ENCODE measurements around the gene C10orf62. TPM values are rescaled to one million over a fixed set of nuclear protein-coding genes. Genes with fewer than 3 reads are reported as not detected.

C10orf62 gene
- total and polyA plus RNA-seq, 5 donors from 2014 or later = not detected

- no peaks in the 10 kb centered on the region for H3K9me3 ChIP-seq (ENCODE audit: control insufficient read depth in 2 of 2, low read length in 2 of 2)
- Mint-ChIP-seq H3K27ac (peak overlapping the region in 1 of 3 donors; percentile 41), H3K27me3 (no peaks in the 10 kb centered on the region)
These were observed 6.9 kb downstream of the C10orf62 start for GRCh38 chr10:97596101-97597082.

GRCh38 chr10:97597778-97598177 lies 8.3 kb downstream of the C10orf62 start:
- peaks cover 0 to 5% (median 0%) of the 10 kb centered on the region in 4 donors for H3K4me1 Mint-ChIP-seq
- H3K4me3 Mint-ChIP-seq = no peak overlapping the region
- H3K27ac Mint-ChIP-seq = peak overlapping the region in 1 of 3 donors; percentile 16
- H3K27me3 Mint-ChIP-seq = no peaks in the 10 kb centered on the region
- no peaks in the 10 kb centered on the region for H3K9me3 ChIP-seq (ENCODE audit: control insufficient read depth in 2 of 2, low read length in 2 of 2)
- H3K36me3 Mint-ChIP-seq = no peaks in the 10 kb centered on the region
- DNase-seq (no peak), ATAC-seq (ENCODE audit: low read depth in 2 of 2) (no peak)
- no peaks in the 10 kb centered on the region for H3K4me1 ChIP-seq (ENCODE audit: control insufficient read depth, insufficient read depth, low read length, poor library complexity, severe bottlenecking)
- no peaks in the 10 kb centered on the region for H3K36me3 ChIP-seq (ENCODE audit: control insufficient read depth, insufficient read depth, low read length)
- H3K9me3 Mint-ChIP-seq = peaks cover 0 to 1% (median 0%) of the 10 kb centered on the region in 7 donors
- no peaks in the 10 kb centered on the region for H3K27me3 ChIP-seq (ENCODE audit: control insufficient read depth, insufficient read depth, low read length)
- no peak overlapping the region for H3K27ac ChIP-seq (ENCODE audit: insufficient read depth, low read length, poor library complexity, severe bottlenecking)
- H3K4me3 ChIP-seq (ENCODE audit: low read depth, low read length) = no peak overlapping the region

More at GRCh38 chr10:97596101-97597082, 6.9 kb downstream of the C10orf62 start:
- DNase-seq = no peak
- Histone ChIP-seq H3K36me3 (ENCODE audit: control insufficient read depth, insufficient read depth, low read length) (no peaks in the 10 kb centered on the region), H3K27me3 (ENCODE audit: control insufficient read depth, insufficient read depth, low read length) (no peaks in the 10 kb centered on the region), H3K4me1 (ENCODE audit: control insufficient read depth, insufficient read depth, low read length, poor library complexity, severe bottlenecking) (no peaks in the 10 kb centered on the region), H3K27ac (ENCODE audit: insufficient read depth, low read length, poor library complexity, severe bottlenecking) (no peak overlapping the region), H3K4me3 (ENCODE audit: low read depth, low read length) (no peak overlapping the region)
- Mint-ChIP-seq H3K4me1 (peaks cover 0 to 5% (median 0%) of the 10 kb centered on the region in 4 donors), H3K9me3 (peaks cover 0 to 1% (median 0%) of the 10 kb centered on the region in 7 donors), H3K4me3 (no peak overlapping the region), H3K36me3 (no peaks in the 10 kb centered on the region)
- no peak for ATAC-seq (ENCODE audit: low read depth in 2 of 2)

DNA sequence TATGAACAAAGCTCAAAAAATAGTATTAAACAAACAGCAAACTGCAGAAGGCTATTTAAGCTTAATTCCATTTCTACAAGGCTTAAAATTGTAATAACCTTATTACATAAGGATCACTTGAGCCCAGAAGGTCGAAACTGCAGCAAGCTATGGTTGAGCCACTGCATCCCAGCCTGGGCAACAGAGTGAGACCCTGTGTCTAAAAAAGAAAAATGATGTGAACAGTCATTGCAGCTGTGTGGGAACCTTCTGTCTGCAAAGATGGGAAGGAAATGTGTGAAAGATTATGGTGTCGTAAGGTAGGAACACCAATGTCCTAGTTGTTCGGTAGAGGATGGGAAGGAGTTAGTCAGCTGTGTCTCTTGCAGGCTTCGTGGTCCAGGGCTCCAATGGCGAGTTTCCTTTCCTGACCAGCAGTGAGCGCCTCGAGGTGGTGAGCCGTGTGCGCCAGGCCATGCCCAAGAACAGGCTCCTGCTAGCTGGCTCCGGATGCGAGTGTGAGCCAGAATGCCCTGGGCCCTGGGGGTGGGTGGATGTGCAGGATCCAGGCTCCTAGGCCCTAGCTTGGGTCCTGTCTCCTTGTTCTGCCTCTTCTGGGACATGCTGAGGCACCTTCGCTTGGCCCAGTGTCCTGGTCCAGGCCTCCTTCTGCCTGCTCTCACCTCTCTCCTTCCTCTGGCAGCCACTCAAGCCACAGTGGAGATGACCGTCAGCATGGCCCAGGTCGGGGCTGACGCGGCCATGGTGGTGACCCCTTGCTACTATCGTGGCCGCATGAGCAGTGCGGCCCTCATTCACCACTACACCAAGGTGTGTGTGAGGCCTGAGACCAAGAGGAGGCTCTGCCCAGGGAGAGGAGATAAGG lies 9.1 kb downstream of the C10orf62 start:
- Histone ChIP-seq H3K9me3 (ENCODE audit: control insufficient read depth in 2 of 2, low read length in 2 of 2) (no peaks in the 10 kb centered on the region), H3K27me3 (ENCODE audit: control insufficient read depth, insufficient read depth, low read length) (no peaks in the 10 kb centered on the region), H3K27ac (ENCODE audit: insufficient read depth, low read length, poor library complexity, severe bottlenecking) (no peak overlapping the region), H3K4me1 (ENCODE audit: control insufficient read depth, insufficient read depth, low read length, poor library complexity, severe bottlenecking) (no peaks in the 10 kb centered on the region), H3K4me3 (ENCODE audit: low read depth, low read length) (no peak overlapping the region), H3K36me3 (ENCODE audit: control insufficient read depth, insufficient read depth, low read length) (no peaks in the 10 kb centered on the region)
- no peak for ATAC-seq (ENCODE audit: low read depth in 2 of 2)
- Mint-ChIP-seq H3K36me3 (no peaks in the 10 kb centered on the region), H3K9me3 (peaks cover 0 to 1% (median 0%) of the 10 kb centered on the region in 7 donors), H3K4me3 (no peak overlapping the region), H3K4me1 (peaks cover 0 to 5% (median 0%) of the 10 kb centered on the region in 4 donors), H3K27me3 (no peaks in the 10 kb centered on the region), H3K27ac (no peak overlapping the region)
- no peak for DNase-seq

GRCh38 chr10:97599272-97599619 lies 9.7 kb downstream of the C10orf62 start:
- Histone ChIP-seq H3K4me1 (ENCODE audit: control insufficient read depth, insufficient read depth, low read length, poor library complexity, severe bottlenecking) (no peaks in the 10 kb centered on the region), H3K9me3 (ENCODE audit: control insufficient read depth in 2 of 2, low read length in 2 of 2) (no peaks in the 10 kb centered on the region), H3K27me3 (ENCODE audit: control insufficient read depth, insufficient read depth, low read length) (no peaks in the 10 kb centered on the region), H3K4me3 (ENCODE audit: low read depth, low read length) (no peak overlapping the region), H3K36me3 (ENCODE audit: control insufficient read depth, insufficient read depth, low read length) (no peaks in the 10 kb centered on the region), H3K27ac (ENCODE audit: insufficient read depth, low read length, poor library complexity, severe bottlenecking) (no peak overlapping the region)
- H3K27ac Mint-ChIP-seq = peak overlapping the region in 1 of 3 donors; percentile 15
- H3K36me3 Mint-ChIP-seq = no peaks in the 10 kb centered on the region
- H3K9me3 Mint-ChIP-seq = peaks cover 0 to 1% (median 0%) of the 10 kb centered on the region in 7 donors
- ATAC-seq (ENCODE audit: low read depth in 2 of 2) (no peak), DNase-seq (no peak)
- H3K4me1 Mint-ChIP-seq = peaks cover 0 to 5% (median 0%) of the 10 kb centered on the region in 4 donors
- no peaks in the 10 kb centered on the region for H3K27me3 Mint-ChIP-seq
- H3K4me3 Mint-ChIP-seq = no peak overlapping the region

DNA sequence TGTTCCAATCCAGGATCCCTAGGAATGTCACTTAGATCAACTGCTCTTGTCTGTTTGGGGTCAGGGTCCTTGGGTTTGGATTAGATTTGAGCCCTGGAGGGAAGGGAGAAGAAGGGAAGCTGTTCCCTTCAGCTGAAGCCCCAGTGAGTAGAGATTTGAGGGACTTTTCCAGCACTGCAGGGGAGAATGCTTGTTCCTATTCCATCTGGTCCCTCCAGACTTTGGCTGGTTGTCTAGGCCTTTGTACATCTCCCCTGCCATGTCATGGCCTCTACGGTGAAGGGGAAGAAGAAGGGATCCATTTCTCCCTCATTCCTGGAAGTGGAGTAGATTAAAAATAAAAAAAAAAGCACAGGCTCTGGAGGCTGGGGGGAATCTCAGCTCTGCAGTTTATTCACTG lies 11.1 kb downstream of the C10orf62 start:
- ATAC-seq (ENCODE audit: low read depth in 2 of 2) (no peak), DNase-seq (no peak)
- Histone ChIP-seq H3K27me3 (ENCODE audit: control insufficient read depth, insufficient read depth, low read length) (no peaks in the 10 kb centered on the region), H3K4me1 (ENCODE audit: control insufficient read depth, insufficient read depth, low read length, poor library complexity, severe bottlenecking) (no peaks in the 10 kb centered on the region), H3K36me3 (ENCODE audit: control insufficient read depth, insufficient read depth, low read length) (no peaks in the 10 kb centered on the region), H3K4me3 (ENCODE audit: low read depth, low read length) (no peak overlapping the region), H3K27ac (ENCODE audit: insufficient read depth, low read length, poor library complexity, severe bottlenecking) (no peak overlapping the region), H3K9me3 (ENCODE audit: control insufficient read depth in 2 of 2, low read length in 2 of 2) (no peaks in the 10 kb centered on the region)
- no peak overlapping the region for H3K27ac Mint-ChIP-seq
- H3K36me3 Mint-ChIP-seq = no peaks in the 10 kb centered on the region
- peaks cover 0 to 1% (median 0%) of the 10 kb centered on the region in 7 donors for H3K9me3 Mint-ChIP-seq
- peaks cover 3% of the 10 kb centered on the region for H3K27me3 Mint-ChIP-seq
- no peak overlapping the region for H3K4me3 Mint-ChIP-seq
- peaks cover 0 to 4% (median 0%) of the 10 kb centered on the region in 4 donors for H3K4me1 Mint-ChIP-seq

- H3K4me3 ChIP-seq (ENCODE audit: low read depth, low read length) = no peak overlapping the region
- H3K27ac ChIP-seq (ENCODE audit: insufficient read depth, low read length, poor library complexity, severe bottlenecking) = no peak overlapping the region
- H3K36me3 Mint-ChIP-seq = no peaks in the 10 kb centered on the region
- DNase-seq = no peak
- H3K9me3 Mint-ChIP-seq = peaks cover 0 to 1% (median 0%) of the 10 kb centered on the region in 7 donors
- no peak overlapping the region for H3K4me3 Mint-ChIP-seq
- H3K4me1 ChIP-seq (ENCODE audit: control insufficient read depth, insufficient read depth, low read length, poor library complexity, severe bottlenecking) = no peaks in the 10 kb centered on the region
- no peaks in the 10 kb centered on the region for H3K4me1 Mint-ChIP-seq
- H3K27me3 Mint-ChIP-seq = peaks cover 4% of the 10 kb centered on the region
- no peaks in the 10 kb centered on the region for H3K27me3 ChIP-seq (ENCODE audit: control insufficient read depth, insufficient read depth, low read length)
- no peaks in the 10 kb centered on the region for H3K36me3 ChIP-seq (ENCODE audit: control insufficient read depth, insufficient read depth, low read length)
- no peaks in the 10 kb centered on the region for H3K9me3 ChIP-seq (ENCODE audit: control insufficient read depth in 2 of 2, low read length in 2 of 2)
- no peak for ATAC-seq (ENCODE audit: low read depth in 2 of 2)
- no peak overlapping the region for H3K27ac Mint-ChIP-seq
These were observed 12.0 kb downstream of the C10orf62 start for GRCh38 chr10:97601268-97602215.
